Ovary (tissue), 9 donors: Measurements from ENCODE around the gene KLHL30. TPM values are rescaled to one million over a fixed set of nuclear protein-coding genes. Genes with fewer than 3 reads are reported as not detected.

ENCODE experiments used
- DNase-seq, 5 donors: peaks; one replicate each; pipeline ENCODE4 v3.0.0-alpha.2; 2019 to 2020
- H3K27ac ChIP-seq, 2 donors: fragments of 200-600 bp; one replicate each; pipeline versions ENCODE4 v1.5.1 to v1.8.0; 2019 to 2022
- H3K27me3 ChIP-seq: fragments of 200-600 bp; one replicate; pipeline ENCODE4 v1.8.0; 2022
- H3K36me3 ChIP-seq: fragments of 200-600 bp; sonication (generic); one replicate; pipeline ENCODE4 v1.5.1; 2019
- H3K4me1 ChIP-seq: one replicate; pipeline ENCODE4 v1.8.1; 2013; ENCODE audit warnings: mild to moderate bottlenecking, moderate library complexity; ENCODE audit not compliant: insufficient read depth
- H3K4me3 ChIP-seq: fragments of 200-600 bp; sonication (generic); one replicate; pipeline ENCODE4 v1.5.1; 2017
- H3K9me3 ChIP-seq, 2 donors: fragments of 200-600 bp in 1 of 2; sonication (generic) in 1 of 2; one replicate each; pipeline versions ENCODE4 v1.5.1 to v1.8.1; 2013 to 2019; ENCODE audit warnings: mild to moderate bottlenecking in 1 of 2, moderate library complexity in 1 of 2
- EP300 ChIP-seq: sonication (generic); formaldehyde crosslinking; IDR thresholded peaks from one replicate; pipeline ENCODE4 v1.6.1; 2017; ENCODE audit warnings: antibody characterized with exemption
- POLR2A ChIP-seq: fragments of 450-650 bp; IDR thresholded peaks from one replicate; pipeline ENCODE4 v1.6.1; 2017; ENCODE audit warnings: antibody characterized with exemption, mild to moderate bottlenecking, moderate library complexity
- WGBS, 3 donors: extraction: QIAGEN DNeasy Blood & Tissue Kit in 1 of 3; methylation state at CpG; one replicate each; pipeline versions ENCODE4 v1.1.5 to v1.1.7; 2013 to 2017; 5-methylcytosine and 5-hydroxymethylcytosine counted together
- intact Hi-C, 4 donors: fragments of 100-400 bp; cut with DNase I; formaldehyde crosslinking; loops; one replicate each; pipeline versions ENCODE4 v1.11.0 to v1.15.1; 2022 to 2023
- polyA plus RNA-seq, 2 donors: library from polyadenylated mRNA; stranded (reverse); fragments of 200-250 nt in 1 of 2; fragments of 350-450 nt in 1 of 2; fragmentation: Illumina TruSeq in 1 of 2; extraction: RNeasy Lipid Tissue Mini Kit (QIAGEN cat#74804) in 1 of 2; gene quantifications; one replicate each; pipeline ENCODE4 v1.2.3, GENCODE V29; 2013 to 2014
- total RNA-seq, 7 donors: library from RNA; depleted of rRNA in 2 of 7; stranded (reverse); fragments of >200 nt in 2 of 7; fragmentation: NEBNext Ultra II Directional in 3 of 7; extraction: Animal tissue kit (Norgen Biotek cat#: 25700) in 3 of 7; gene quantifications; one replicate each; pipeline versions ENCODE4 v1.1.0 to v1.2.4, GENCODE V29; 2016 to 2023
- TF ChIP-seq, protein P1 (sequence below), 3 donors: fragments of 450-650 bp in 2 of 3; fragments of 200-600 bp in 1 of 3; IDR thresholded peaks; one replicate each; pipeline versions ENCODE4 v1.5.1 to v1.8.0; 2016 to 2022; ENCODE audit warnings: antibody characterized with exemption in 3 of 3, mild to moderate bottlenecking in 1 of 3
- donor health status: DM: no; HTN: no; CAD: no; lungs with moderate emphysema.
- donor health status: DM: no; HTN: no; CAD: no.
- donor health status: Bipolar disorder and iron deficiency.
- donor health status: DM: yes; HTN: yes; CAD: no.
- donor health status: DM: no; HTN: no; CAD: no.
- donor health status: DM: yes; HTN: yes; CAD: no.

The KLHL30 gene
- total and polyA plus RNA-seq, 9 donors: 0.08 to 0.74 (median 0.24) TPM; not detected in 1

DNA sequence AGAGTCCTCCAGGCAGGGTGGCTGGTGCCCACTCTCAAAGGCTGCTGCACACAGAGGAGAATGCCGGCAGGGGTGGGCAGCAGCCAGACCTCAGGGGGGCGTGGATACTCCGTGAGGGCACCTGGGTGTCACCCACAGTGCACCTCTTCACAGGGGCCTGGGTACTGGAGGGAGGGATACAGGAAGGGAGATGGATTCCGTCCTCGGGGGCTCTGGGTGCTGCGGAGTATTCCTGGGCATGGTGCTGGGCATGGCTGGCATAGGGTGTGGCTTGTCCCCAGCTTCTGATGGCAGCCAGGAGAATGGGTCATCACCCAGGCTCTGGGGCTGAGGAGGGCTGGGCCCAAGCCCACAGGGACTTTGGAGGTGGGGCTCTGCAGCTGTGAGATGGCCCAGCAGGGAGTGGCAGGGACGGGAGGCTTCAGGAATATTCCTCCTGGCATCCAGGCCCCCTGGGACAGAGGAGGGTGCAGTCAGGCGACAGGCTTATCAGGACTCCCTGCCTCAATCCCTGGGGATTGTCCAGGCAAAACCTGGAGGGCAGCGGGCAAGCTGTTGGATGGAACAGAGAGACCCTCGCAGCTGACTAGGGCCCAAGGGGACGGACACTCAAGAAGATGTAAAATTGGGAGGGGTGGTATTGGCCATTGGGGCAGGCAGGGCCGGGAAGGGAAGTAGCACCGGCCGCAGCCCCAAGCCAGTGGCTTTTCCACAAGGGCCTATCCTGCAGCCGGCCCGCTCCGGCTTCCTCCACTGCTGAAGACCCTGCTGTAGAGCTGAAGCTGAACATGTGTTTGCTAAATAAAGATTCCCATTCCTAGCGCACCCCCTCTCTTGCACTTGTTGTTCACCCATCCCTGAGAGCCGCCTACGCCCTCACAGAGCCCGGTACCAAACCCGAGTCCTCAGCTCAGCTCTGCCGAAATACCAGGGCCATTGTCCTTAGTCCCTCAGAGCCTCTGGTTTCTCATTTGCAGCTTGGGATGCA is 5.7 kb upstream of the KLHL30 start:
- no peaks in the 10 kb centered on the region for H3K4me1 ChIP-seq
- 87 to 92% (median 89%) methylated on average over 21 to 23 of the region's 23 CpGs for WGBS, 3 donors
- TF ChIP-seq, protein P1, sequence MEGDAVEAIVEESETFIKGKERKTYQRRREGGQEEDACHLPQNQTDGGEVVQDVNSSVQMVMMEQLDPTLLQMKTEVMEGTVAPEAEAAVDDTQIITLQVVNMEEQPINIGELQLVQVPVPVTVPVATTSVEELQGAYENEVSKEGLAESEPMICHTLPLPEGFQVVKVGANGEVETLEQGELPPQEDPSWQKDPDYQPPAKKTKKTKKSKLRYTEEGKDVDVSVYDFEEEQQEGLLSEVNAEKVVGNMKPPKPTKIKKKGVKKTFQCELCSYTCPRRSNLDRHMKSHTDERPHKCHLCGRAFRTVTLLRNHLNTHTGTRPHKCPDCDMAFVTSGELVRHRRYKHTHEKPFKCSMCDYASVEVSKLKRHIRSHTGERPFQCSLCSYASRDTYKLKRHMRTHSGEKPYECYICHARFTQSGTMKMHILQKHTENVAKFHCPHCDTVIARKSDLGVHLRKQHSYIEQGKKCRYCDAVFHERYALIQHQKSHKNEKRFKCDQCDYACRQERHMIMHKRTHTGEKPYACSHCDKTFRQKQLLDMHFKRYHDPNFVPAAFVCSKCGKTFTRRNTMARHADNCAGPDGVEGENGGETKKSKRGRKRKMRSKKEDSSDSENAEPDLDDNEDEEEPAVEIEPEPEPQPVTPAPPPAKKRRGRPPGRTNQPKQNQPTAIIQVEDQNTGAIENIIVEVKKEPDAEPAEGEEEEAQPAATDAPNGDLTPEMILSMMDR (IDR thresholded peaks at IDR 0.05): no peak
- no peak for TF ChIP-seq POLR2A
- no peak for TF ChIP-seq EP300

DNA sequence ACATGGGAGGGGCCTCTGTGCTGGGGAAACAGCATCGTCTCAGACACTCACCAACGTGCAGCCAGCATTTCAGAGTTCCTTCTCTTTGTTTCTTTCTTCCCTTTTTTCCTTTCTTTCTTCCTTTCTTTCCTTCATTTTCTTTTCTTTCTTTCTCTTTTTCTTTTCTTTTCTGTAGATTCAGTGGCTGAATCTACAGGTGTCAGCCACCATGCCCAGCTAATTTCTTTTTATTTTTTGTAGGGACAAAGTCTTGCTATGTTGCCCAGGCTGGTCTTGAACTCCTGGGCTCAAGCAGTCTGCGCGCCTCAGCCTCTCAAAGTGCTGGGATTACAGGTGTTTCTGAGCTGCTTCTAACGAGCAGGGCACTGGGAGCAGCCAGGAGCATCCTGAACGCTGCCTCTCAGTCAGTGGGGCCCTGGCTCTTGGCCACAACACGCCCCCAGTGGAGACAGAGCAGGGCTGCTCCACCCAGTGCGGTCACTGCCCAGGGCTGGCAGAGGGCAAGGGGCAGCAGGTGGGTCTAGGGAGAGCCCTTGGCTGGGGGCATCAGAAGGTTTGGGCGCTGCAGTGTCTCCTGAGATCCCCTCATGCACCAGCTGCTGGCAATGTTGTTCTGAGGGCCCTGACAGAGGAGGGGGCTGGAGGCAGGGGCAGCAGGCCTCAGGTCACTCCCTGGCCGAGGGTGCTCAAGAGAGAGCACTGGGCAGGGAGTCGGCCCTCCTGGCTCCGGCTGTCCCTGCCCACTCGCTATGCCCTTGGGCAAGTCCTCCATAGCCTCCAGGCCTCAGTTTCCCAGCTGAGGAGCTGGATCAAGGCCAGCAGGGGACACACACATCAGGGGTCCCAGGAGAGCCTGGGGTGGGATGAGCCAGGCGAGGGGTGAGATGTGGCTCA is 4.7 kb upstream of the KLHL30 start:
- Histone ChIP-seq H3K27ac (no peak overlapping the region), H3K9me3 (no peaks in the 10 kb centered on the region), H3K4me3 (no peak overlapping the region), H3K36me3 (no peaks in the 10 kb centered on the region), H3K4me1 (no peaks in the 10 kb centered on the region), H3K27me3 (no peaks in the 10 kb centered on the region)
- TF ChIP-seq EP300: no peak
- no peak for TF ChIP-seq POLR2A
- TF ChIP-seq, protein P1 (IDR thresholded peaks at IDR 0.05): no peak
- DNase-seq: no peak
- 68 to 69% (median 68%) methylated on average over 12 to 14 of the region's 14 CpGs for WGBS, 3 donors
- intact Hi-C loops: no loop called here

More for the DNA sequence above, 5.7 kb upstream of the KLHL30 start:
- H3K36me3 ChIP-seq: no peaks in the 10 kb centered on the region
- no peak overlapping the region for H3K27ac ChIP-seq
- no peaks in the 10 kb centered on the region for H3K27me3 ChIP-seq
- H3K4me3 ChIP-seq: no peak overlapping the region
- H3K9me3 ChIP-seq: no peaks in the 10 kb centered on the region
- intact Hi-C loops: no loop called here
- no peak for DNase-seq

DNA sequence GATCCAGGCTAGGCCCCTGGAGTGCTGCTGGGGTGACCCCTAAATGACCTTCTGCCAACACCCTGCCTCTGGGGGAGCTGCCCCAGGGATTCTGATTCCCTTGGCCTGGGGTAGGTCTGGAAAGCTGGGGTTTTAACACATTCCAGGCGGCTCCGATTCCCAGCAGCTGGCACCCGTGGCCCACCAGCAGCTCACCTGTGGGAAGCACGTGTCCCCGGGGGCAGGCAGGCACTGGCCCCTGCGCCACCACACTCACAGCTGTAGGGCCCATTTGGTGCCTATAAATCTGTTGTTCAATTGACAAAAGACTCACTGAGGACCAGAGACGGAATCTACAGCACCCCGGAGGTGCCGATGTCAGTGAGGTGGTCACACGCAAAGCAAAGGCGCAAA is 4.1 kb upstream of the KLHL30 start:
- H3K9me3 ChIP-seq: no peaks in the 10 kb centered on the region
- no peak overlapping the region for H3K27ac ChIP-seq
- WGBS, 3 donors: 84 to 87% (median 85%) methylated on average over 11 of the region's 11 CpGs
- intact Hi-C loops: no loop called here
- no peaks in the 10 kb centered on the region for H3K4me1 ChIP-seq
- no peaks in the 10 kb centered on the region for H3K36me3 ChIP-seq
- no peak overlapping the region for H3K4me3 ChIP-seq
- TF ChIP-seq, protein P1 (IDR thresholded peaks at IDR 0.05): no peak
- H3K27me3 ChIP-seq: no peaks in the 10 kb centered on the region
- DNase-seq: no peak

DNA sequence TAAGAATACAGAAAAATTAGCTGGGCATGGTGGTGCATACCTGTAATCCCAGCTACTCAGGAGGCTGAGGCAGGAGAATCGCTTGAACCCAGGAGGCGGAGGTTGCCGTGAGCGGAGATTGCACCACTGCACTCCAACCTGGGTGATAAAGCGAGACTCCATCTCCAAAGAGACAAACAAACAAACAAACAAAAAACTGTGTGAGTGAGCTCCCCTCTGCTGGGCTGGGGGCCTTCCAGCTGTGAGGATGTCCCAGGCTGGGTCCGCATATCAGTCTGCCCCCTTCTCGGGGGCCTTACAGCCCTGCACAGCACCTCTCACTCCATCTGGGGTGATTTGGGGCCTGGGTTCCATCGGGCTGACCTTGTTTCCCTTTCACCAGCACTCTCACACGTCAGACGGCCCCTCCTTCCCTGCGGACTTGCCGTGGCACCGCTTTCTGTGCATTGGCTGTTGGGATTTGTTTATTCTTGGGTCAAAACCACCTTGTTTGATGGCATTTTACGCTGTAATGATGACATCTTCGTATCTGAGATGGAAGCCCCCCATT is 2.8 kb upstream of the KLHL30 start:
- DNase-seq: no peak
- TF ChIP-seq EP300: no peak
- TF ChIP-seq POLR2A: no peak
- TF ChIP-seq, protein P1 (IDR thresholded peaks at IDR 0.05): no peak
- intact Hi-C loops: no loop called here

More for the DNA sequence above, 2.8 kb upstream of the KLHL30 start:
- H3K4me1 ChIP-seq: no peaks in the 10 kb centered on the region
- H3K36me3 ChIP-seq: no peaks in the 10 kb centered on the region
- WGBS, 3 donors: 75 to 81% (median 81%) methylated on average over 15 of the region's 15 CpGs
- H3K9me3 ChIP-seq: no peaks in the 10 kb centered on the region
- no peak overlapping the region for H3K4me3 ChIP-seq
- no peak overlapping the region for H3K27ac ChIP-seq
- no peaks in the 10 kb centered on the region for H3K27me3 ChIP-seq
